ENCODE data around the gene MT1M. TPM values are rescaled to one million over a fixed set of nuclear protein-coding genes. Genes with fewer than 3 reads are reported as not detected.

The MT1M gene
- total RNA-seq, 3 donors from 2014 or later (not counting 1 experiment from before 2014, with no cell fraction given) = not detected

DNA sequence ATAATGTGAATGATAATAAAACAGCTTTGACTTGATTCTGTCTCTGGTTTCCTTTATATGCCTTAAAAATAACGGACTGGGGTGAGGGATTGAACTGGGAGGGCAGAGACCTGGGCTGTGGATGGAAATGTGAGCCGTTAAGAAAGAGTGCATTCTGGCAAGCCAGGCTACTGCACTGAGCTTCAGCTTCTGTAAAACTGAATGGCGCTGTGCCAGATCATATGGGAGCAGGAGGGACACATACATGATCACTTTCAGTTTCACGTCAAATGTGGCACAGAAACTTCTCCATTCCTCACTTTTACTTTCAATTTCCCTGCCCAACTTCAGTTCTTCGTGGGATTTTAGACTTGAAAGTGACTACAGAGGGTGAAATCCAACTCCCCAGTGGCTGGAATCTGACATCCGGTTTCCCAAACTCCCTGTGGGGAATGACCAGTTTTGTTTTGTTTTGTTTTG lies 23.0 kb upstream of the MT1M start:
- Histone ChIP-seq H3K9me3 (ENCODE audit: control insufficient read depth, insufficient read depth, low read length) (no peaks in the 10 kb centered on the region), H3K4me3 (ENCODE audit: low read length) (peak overlapping the region; percentile 59), H3K27me3 (ENCODE audit: control insufficient read depth, insufficient read depth, low read length) (no peaks in the 10 kb centered on the region), H3K4me1 (ENCODE audit: control insufficient read depth, insufficient read depth, low read length) (peaks cover 47% of the 10 kb centered on the region), H3K27ac (ENCODE audit: low read length) (peak overlapping the region; percentile 87), H3K36me3 (ENCODE audit: control insufficient read depth, insufficient read depth, low read length) (no peaks in the 10 kb centered on the region)
- H3K4me1 Mint-ChIP-seq = peaks cover 50 to 51% of the 10 kb centered on the region in 2 donors
- H3K36me3 Mint-ChIP-seq = no peaks in the 10 kb centered on the region
- H3K9me3 Mint-ChIP-seq = no peaks in the 10 kb centered on the region
- intact Hi-C loops (cut with micrococcal nuclease) = no loop called here
- H3K27ac Mint-ChIP-seq = peak overlapping the region; percentile 89 to 96
- TF ChIP-seq, protein P1, sequence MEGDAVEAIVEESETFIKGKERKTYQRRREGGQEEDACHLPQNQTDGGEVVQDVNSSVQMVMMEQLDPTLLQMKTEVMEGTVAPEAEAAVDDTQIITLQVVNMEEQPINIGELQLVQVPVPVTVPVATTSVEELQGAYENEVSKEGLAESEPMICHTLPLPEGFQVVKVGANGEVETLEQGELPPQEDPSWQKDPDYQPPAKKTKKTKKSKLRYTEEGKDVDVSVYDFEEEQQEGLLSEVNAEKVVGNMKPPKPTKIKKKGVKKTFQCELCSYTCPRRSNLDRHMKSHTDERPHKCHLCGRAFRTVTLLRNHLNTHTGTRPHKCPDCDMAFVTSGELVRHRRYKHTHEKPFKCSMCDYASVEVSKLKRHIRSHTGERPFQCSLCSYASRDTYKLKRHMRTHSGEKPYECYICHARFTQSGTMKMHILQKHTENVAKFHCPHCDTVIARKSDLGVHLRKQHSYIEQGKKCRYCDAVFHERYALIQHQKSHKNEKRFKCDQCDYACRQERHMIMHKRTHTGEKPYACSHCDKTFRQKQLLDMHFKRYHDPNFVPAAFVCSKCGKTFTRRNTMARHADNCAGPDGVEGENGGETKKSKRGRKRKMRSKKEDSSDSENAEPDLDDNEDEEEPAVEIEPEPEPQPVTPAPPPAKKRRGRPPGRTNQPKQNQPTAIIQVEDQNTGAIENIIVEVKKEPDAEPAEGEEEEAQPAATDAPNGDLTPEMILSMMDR (IDR thresholded peaks at IDR 0.05) = no peak
- 1% methylated on average over 6 of the region's 6 CpGs for WGBS (ENCODE audit: insufficient coverage)
- DNase-seq (peak; percentile 52 to 95), ATAC-seq (peak; percentile 42 to 59 (median 43))
- H3K4me3 Mint-ChIP-seq = peak overlapping the region; percentile 95
- peaks cover 0 to 3% of the 10 kb centered on the region in 2 donors for H3K27me3 Mint-ChIP-seq (ENCODE audit: low read depth in 2 of 2)

DNA sequence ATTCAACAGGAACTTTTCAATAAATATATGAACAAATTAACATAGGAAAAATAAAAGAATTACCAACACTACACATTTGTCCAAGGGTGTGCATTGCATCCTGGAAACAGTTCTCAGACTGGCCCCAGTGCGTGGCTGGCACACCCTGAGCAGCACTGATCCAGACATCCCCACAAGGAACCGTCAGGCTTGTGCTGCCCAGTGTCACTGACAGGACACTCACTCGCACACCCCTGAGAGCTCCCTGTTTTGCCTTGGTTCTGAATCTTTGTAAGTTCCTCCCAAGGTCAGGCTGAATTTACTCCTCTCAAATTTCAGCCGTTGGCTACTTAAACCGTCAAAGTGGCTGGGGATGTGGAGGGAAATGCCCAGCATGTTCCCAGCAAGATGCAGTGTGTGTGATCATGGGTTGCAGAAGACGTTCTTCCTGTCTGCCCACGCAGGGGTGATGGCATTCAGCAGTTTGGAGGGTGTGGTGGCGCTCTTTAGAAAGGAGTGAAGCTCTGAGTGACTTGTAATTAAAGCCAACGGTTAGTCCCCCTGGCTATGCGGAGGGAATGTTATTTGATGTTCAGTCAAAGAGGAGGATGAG lies 22.3 kb upstream of the MT1M start:
- TF ChIP-seq, protein P1 (IDR thresholded peaks at IDR 0.05) = no peak
- DNase-seq (peak in 1 of 2 donors; percentile 91), ATAC-seq (peak; percentile 13 to 67 (median 65))
- Histone ChIP-seq H3K27ac (ENCODE audit: low read length) (peak overlapping the region; percentile 87), H3K36me3 (ENCODE audit: control insufficient read depth, insufficient read depth, low read length) (no peaks in the 10 kb centered on the region), H3K27me3 (ENCODE audit: control insufficient read depth, insufficient read depth, low read length) (no peaks in the 10 kb centered on the region), H3K4me3 (ENCODE audit: low read length) (peak overlapping the region; percentile 59), H3K9me3 (ENCODE audit: control insufficient read depth, insufficient read depth, low read length) (no peaks in the 10 kb centered on the region), H3K4me1 (ENCODE audit: control insufficient read depth, insufficient read depth, low read length) (peaks cover 47% of the 10 kb centered on the region)
- intact Hi-C loops (cut with micrococcal nuclease) = no loop called here
- H3K27me3 Mint-ChIP-seq (ENCODE audit: low read depth in 2 of 2) = peaks cover 0 to 3% of the 10 kb centered on the region in 2 donors
- H3K4me3 Mint-ChIP-seq = peak overlapping the region; percentile 95
- H3K4me1 Mint-ChIP-seq = peaks cover 50 to 51% of the 10 kb centered on the region in 2 donors
- H3K27ac Mint-ChIP-seq = peak overlapping the region; percentile 89 to 96
- WGBS (ENCODE audit: insufficient coverage) = 28% methylated on average over 10 of the region's 10 CpGs
- no peaks in the 10 kb centered on the region for H3K36me3 Mint-ChIP-seq
- H3K9me3 Mint-ChIP-seq = no peaks in the 10 kb centered on the region

DNA sequence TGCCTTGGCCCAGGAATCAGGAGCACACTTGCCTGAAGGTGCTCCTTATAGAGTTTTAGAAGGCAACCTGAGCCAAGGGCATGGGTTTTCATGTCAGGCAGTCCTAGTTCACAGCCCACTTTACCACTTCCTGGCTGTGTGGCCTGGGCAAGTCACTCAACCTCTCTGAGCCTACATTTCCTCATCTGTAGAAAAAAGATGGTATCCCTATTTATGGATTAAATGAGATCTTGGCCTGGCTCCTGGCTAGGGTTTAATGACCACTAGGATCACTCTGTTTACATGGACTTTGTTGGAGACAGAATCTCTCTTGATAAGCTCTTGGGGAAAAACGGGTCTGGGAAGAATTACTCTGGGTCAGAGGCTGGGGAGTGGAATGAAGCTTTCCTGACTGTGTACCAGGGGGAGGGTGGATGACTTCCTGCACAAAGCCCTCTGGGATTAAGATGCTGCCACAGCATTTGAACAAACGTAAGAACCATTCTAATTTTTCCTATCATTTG lies 21.8 kb upstream of the MT1M start:
- WGBS (ENCODE audit: insufficient coverage) = 65% methylated on average over 2 of the region's 2 CpGs
- ATAC-seq (peak in 1 of 3 donors; percentile 25), DNase-seq (no peak)
- TF ChIP-seq, protein P1 (IDR thresholded peaks at IDR 0.05) = no peak
- Histone ChIP-seq H3K27ac (ENCODE audit: low read length) (peak overlapping the region; percentile 87), H3K36me3 (ENCODE audit: control insufficient read depth, insufficient read depth, low read length) (no peaks in the 10 kb centered on the region), H3K27me3 (ENCODE audit: control insufficient read depth, insufficient read depth, low read length) (no peaks in the 10 kb centered on the region), H3K9me3 (ENCODE audit: control insufficient read depth, insufficient read depth, low read length) (no peaks in the 10 kb centered on the region), H3K4me3 (ENCODE audit: low read length) (no peak overlapping the region), H3K4me1 (ENCODE audit: control insufficient read depth, insufficient read depth, low read length) (peaks cover 47% of the 10 kb centered on the region)
- H3K27ac Mint-ChIP-seq = peak overlapping the region; percentile 89 to 96
- peak overlapping the region; percentile 95 for H3K4me3 Mint-ChIP-seq
- H3K4me1 Mint-ChIP-seq = peaks cover 50 to 51% of the 10 kb centered on the region in 2 donors
- H3K9me3 Mint-ChIP-seq = no peaks in the 10 kb centered on the region
- peaks cover 0 to 4% of the 10 kb centered on the region in 2 donors for H3K27me3 Mint-ChIP-seq (ENCODE audit: low read depth in 2 of 2)
- intact Hi-C loops (cut with micrococcal nuclease) = no loop called here
- H3K36me3 Mint-ChIP-seq = no peaks in the 10 kb centered on the region

Measured in natural killer cell (primary cell).